ENCODE measurements around the gene METTL9.

Gene METTL9

GRCh38 chr16:21610006-21610544 is 10.7 kb downstream of the METTL9 start:
- no peak for ATAC-seq
- no peak for TF ChIP-seq TCF4 (CRISPR knock-in tag; IDR thresholded peaks at IDR 0.05; ENCODE audit: borderline replicate concordance)
- TF ChIP-seq, protein P1, sequence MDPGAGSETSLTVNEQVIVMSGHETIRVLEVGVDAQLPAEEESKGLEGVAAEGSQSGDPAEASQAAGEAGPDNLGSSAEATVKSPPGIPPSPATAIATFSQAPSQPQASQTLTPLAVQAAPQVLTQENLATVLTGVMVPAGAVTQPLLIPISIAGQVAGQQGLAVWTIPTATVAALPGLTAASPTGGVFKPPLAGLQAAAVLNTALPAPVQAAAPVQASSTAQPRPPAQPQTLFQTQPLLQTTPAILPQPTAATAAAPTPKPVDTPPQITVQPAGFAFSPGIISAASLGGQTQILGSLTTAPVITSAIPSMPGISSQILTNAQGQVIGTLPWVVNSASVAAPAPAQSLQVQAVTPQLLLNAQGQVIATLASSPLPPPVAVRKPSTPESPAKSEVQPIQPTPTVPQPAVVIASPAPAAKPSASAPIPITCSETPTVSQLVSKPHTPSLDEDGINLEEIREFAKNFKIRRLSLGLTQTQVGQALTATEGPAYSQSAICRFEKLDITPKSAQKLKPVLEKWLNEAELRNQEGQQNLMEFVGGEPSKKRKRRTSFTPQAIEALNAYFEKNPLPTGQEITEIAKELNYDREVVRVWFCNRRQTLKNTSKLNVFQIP (CRISPR knock-in tag; IDR thresholded peaks at IDR 0.05; ENCODE audit: borderline replicate concordance, low read depth) = no peak
- no peak for TF ChIP-seq RARB (CRISPR knock-in tag; IDR thresholded peaks at IDR 0.05)
- no peak for TF ChIP-seq SNAI2 (CRISPR knock-in tag; IDR thresholded peaks at IDR 0.05)
- no peak for TF ChIP-seq BACH2 (CRISPR knock-in tag; IDR thresholded peaks at IDR 0.05; ENCODE audit: borderline replicate concordance)
- TF ChIP-seq CREB5 (CRISPR knock-in tag; IDR thresholded peaks at IDR 0.05; ENCODE audit: low read depth) = no peak
- no peak for TF ChIP-seq ZNF70 (CRISPR knock-in tag; IDR thresholded peaks at IDR 0.05)
- TF ChIP-seq, protein P2, sequence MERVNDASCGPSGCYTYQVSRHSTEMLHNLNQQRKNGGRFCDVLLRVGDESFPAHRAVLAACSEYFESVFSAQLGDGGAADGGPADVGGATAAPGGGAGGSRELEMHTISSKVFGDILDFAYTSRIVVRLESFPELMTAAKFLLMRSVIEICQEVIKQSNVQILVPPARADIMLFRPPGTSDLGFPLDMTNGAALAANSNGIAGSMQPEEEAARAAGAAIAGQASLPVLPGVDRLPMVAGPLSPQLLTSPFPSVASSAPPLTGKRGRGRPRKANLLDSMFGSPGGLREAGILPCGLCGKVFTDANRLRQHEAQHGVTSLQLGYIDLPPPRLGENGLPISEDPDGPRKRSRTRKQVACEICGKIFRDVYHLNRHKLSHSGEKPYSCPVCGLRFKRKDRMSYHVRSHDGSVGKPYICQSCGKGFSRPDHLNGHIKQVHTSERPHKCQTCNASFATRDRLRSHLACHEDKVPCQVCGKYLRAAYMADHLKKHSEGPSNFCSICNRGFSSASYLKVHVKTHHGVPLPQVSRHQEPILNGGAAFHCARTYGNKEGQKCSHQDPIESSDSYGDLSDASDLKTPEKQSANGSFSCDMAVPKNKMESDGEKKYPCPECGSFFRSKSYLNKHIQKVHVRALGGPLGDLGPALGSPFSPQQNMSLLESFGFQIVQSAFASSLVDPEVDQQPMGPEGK (CRISPR knock-in tag; IDR thresholded peaks at IDR 0.05; ENCODE audit: borderline replicate concordance) = no peak
- TF ChIP-seq, protein P3, sequence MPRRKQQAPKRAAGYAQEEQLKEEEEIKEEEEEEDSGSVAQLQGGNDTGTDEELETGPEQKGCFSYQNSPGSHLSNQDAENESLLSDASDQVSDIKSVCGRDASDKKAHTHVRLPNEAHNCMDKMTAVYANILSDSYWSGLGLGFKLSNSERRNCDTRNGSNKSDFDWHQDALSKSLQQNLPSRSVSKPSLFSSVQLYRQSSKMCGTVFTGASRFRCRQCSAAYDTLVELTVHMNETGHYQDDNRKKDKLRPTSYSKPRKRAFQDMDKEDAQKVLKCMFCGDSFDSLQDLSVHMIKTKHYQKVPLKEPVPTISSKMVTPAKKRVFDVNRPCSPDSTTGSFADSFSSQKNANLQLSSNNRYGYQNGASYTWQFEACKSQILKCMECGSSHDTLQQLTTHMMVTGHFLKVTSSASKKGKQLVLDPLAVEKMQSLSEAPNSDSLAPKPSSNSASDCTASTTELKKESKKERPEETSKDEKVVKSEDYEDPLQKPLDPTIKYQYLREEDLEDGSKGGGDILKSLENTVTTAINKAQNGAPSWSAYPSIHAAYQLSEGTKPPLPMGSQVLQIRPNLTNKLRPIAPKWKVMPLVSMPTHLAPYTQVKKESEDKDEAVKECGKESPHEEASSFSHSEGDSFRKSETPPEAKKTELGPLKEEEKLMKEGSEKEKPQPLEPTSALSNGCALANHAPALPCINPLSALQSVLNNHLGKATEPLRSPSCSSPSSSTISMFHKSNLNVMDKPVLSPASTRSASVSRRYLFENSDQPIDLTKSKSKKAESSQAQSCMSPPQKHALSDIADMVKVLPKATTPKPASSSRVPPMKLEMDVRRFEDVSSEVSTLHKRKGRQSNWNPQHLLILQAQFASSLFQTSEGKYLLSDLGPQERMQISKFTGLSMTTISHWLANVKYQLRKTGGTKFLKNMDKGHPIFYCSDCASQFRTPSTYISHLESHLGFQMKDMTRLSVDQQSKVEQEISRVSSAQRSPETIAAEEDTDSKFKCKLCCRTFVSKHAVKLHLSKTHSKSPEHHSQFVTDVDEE (CRISPR knock-in tag; IDR thresholded peaks at IDR 0.05) = no peak
- no peak for TF ChIP-seq TOX (CRISPR knock-in tag; IDR thresholded peaks at IDR 0.05; ENCODE audit: borderline replicate concordance)
- no peak for TF ChIP-seq ZFP3 (CRISPR knock-in tag; IDR thresholded peaks at IDR 0.05)
- no peak for TF ChIP-seq OSR1 (CRISPR knock-in tag; IDR thresholded peaks at IDR 0.05)
- no peak for TF ChIP-seq ARNTL (CRISPR knock-in tag; IDR thresholded peaks at IDR 0.05; ENCODE audit: borderline replicate concordance, low read depth)
- TF ChIP-seq ZNF565 (CRISPR knock-in tag; conservative IDR thresholded peaks at IDR 0.05; ENCODE audit: low read depth) = no peak
- TF ChIP-seq ZC3H10 (CRISPR knock-in tag; IDR thresholded peaks at IDR 0.05) = no peak

DNA sequence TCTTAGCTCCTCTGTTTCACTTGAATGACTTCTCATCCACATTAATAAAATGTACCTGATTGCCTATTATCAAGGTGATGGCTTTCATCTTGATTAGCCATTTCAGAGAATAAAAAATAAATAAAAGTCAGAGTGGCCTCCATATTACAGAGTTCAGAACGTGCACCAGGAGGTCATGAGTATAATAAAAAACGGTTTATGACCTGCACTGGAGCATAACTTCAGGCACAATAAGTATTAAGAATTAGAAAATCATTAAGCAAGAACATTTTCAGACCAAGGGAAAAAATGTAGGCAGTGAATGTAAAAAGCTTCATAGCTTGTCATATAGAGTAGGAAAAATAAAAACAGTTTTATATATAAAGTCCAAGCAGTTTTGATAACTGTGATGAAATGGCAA is 11.4 kb downstream of the METTL9 start:
- no peak for TF ChIP-seq GLIS3 (CRISPR knock-in tag; IDR thresholded peaks at IDR 0.05)
- TF ChIP-seq PPARA (CRISPR knock-in tag; IDR thresholded peaks at IDR 0.05; ENCODE audit: borderline replicate concordance) = no peak
- TF ChIP-seq TOX (CRISPR knock-in tag; IDR thresholded peaks at IDR 0.05; ENCODE audit: borderline replicate concordance) = no peak
- no peak for TF ChIP-seq RARB (CRISPR knock-in tag; IDR thresholded peaks at IDR 0.05)
- TF ChIP-seq ZNF565 (CRISPR knock-in tag; conservative IDR thresholded peaks at IDR 0.05; ENCODE audit: low read depth) = no peak
- no peak for TF ChIP-seq ARNTL (CRISPR knock-in tag; IDR thresholded peaks at IDR 0.05; ENCODE audit: borderline replicate concordance, low read depth)
- TF ChIP-seq, protein P4, sequence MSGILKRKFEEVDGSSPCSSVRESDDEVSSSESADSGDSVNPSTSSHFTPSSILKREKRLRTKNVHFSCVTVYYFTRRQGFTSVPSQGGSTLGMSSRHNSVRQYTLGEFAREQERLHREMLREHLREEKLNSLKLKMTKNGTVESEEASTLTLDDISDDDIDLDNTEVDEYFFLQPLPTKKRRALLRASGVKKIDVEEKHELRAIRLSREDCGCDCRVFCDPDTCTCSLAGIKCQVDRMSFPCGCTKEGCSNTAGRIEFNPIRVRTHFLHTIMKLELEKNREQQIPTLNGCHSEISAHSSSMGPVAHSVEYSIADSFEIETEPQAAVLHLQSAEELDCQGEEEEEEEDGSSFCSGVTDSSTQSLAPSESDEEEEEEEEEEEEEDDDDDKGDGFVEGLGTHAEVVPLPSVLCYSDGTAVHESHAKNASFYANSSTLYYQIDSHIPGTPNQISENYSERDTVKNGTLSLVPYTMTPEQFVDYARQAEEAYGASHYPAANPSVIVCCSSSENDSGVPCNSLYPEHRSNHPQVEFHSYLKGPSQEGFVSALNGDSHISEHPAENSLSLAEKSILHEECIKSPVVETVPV (CRISPR knock-in tag; IDR thresholded peaks at IDR 0.05) = no peak
- no peak for TF ChIP-seq ZFP30 (CRISPR knock-in tag; IDR thresholded peaks at IDR 0.05)
- no peak for TF ChIP-seq TCF4 (CRISPR knock-in tag; IDR thresholded peaks at IDR 0.05; ENCODE audit: borderline replicate concordance)
- TF ChIP-seq ZFP3 (CRISPR knock-in tag; IDR thresholded peaks at IDR 0.05) = no peak
- no peak for TF ChIP-seq BACH2 (CRISPR knock-in tag; IDR thresholded peaks at IDR 0.05; ENCODE audit: borderline replicate concordance)
- TF ChIP-seq ESRRG (CRISPR knock-in tag; IDR thresholded peaks at IDR 0.05) = no peak
- no peak for TF ChIP-seq ZNF70 (CRISPR knock-in tag; IDR thresholded peaks at IDR 0.05)
- ATAC-seq = no peak

DNA sequence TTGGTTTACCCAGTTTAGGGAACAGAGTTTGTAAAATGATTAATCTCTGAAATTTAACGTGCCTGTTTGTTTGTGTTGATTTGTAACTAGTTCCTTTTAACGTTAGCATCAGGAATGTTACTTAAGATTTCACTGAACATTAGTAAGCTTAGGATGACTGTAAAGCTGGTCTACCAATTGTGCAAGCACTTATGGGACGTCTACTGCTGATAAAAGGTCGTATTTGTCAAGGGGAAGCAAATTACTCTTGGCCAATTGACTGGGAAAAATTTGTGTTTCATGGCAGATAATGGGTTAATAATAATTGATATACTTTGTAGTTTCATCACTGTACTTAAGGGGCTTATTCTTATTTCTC is 11.8 kb downstream of the METTL9 start:
- ATAC-seq = no peak
- TF ChIP-seq TCF4 (CRISPR knock-in tag; IDR thresholded peaks at IDR 0.05; ENCODE audit: borderline replicate concordance) = no peak
- TF ChIP-seq ZFP3 (CRISPR knock-in tag; IDR thresholded peaks at IDR 0.05) = no peak
- TF ChIP-seq PPARA (CRISPR knock-in tag; IDR thresholded peaks at IDR 0.05; ENCODE audit: borderline replicate concordance) = no peak
- no peak for TF ChIP-seq ARNTL (CRISPR knock-in tag; IDR thresholded peaks at IDR 0.05; ENCODE audit: borderline replicate concordance, low read depth)
- no peak for TF ChIP-seq CREB5 (CRISPR knock-in tag; IDR thresholded peaks at IDR 0.05; ENCODE audit: low read depth)
- TF ChIP-seq, protein P2 (CRISPR knock-in tag; IDR thresholded peaks at IDR 0.05; ENCODE audit: borderline replicate concordance) = no peak
- no peak for TF ChIP-seq ZNF565 (CRISPR knock-in tag; conservative IDR thresholded peaks at IDR 0.05; ENCODE audit: low read depth)
- TF ChIP-seq GLIS3 (CRISPR knock-in tag; IDR thresholded peaks at IDR 0.05) = no peak
- TF ChIP-seq RARB (CRISPR knock-in tag; IDR thresholded peaks at IDR 0.05) = no peak

Measured in SK-N-SH treated with all-trans-retinoic acid at 6 μM for 48 hours (cell line).